ENCODE results near the gene USP3.
A peak's percentile ranks its signal among the peaks of the same experiment; 100 is the strongest.
"Not testable (repeated sequence)": the region's sequence is repeated elsewhere in the genome, so short reads cannot be mapped to it uniquely, and the experiment has no call there.

USP3 gene

DNA sequence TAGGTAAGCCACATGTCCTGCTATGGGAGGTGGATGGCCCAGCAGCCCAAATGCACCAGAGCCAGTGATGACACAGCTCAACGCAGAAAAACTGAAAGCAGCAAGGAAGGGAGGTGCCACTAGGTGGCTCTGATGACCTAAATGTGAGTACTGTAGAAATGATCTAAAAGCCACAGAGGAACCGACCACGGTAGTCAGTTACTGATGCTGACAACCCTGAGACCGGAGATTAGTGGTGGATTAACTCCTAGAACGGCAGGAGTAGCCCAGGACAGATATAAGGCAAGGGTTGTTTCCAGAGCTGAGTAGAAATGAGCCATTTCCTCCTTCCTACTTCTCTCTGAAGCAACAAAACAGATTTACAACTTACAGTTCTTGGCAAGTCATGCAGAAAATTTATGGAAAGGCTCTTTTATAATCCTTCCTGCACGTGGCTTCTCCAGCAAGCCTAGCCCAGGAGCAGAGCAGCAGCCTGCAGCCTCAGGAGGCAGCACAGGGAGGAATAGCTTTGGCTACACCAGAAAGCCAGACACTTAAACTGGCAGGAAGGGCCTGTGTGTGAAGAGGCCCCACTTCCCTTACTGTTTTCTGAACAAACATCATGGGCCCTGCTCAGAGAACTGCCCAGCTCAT, 105.9 kb downstream of the USP3 start:
- peak; percentile 69 for DNase-seq (ENCODE audit: low read depth)

DNA sequence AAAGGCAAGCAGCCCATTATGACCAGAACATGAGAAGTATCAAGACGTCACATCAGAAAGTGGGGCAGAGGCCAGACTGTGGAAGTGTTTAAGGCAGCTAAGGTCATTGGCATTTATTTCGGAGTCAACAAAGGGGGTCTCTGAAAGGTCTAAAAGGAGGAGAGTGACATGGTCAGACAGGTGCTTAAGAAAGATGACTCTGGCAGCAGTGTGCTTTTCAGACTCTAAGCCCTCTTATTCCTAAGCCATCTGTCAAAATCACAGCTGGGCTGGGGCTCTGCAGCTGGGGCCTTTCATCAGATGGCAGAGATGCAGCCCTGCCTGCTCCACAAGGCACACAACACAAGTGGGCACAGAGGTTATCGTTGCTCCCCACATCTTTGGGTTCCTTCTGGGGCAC, 106.8 kb downstream of the USP3 start:
- DNase-seq (ENCODE audit: low read depth) = no peak

DNA sequence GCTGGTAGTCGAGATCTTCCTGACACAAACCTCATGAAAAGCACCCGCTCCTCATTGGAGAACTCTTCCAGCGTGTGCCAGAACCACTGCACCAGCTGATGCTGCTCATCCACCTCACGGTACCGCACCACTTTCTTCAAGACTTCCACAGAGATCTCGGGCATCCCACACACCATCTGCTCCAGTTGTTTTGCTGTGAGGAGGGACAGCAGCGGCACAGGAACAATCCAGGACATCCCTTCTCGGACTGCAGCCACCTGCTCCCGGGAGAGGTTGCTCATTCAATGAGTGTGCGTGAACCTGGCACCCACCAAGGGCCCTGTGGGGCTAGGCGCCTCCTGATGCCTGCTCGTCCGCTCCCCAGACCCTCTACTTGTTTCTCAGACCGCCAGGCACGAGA, 107.9 kb downstream of the USP3 start:
- no peak for DNase-seq (ENCODE audit: low read depth)

DNA sequence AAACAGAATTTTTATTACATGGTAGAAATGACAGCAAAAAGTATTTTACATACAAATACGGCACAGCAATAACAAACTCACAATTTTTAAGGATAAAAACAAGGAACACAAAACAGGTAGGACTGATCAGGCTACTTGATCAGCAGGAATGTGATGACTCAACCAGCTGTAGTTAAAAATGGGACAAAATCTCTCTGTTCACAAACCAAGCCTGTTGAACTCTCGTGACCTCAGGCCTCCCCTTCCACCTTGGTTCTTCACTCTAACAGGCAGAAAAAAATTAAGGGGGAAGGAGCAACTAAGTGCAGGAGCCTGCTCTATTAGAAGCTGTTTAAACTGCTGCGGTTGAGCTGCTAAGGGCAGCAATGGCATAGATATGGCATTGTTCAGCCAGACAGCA, 111.5 kb downstream of the USP3 start:
- DNase-seq (ENCODE audit: low read depth) = no peak

DNA sequence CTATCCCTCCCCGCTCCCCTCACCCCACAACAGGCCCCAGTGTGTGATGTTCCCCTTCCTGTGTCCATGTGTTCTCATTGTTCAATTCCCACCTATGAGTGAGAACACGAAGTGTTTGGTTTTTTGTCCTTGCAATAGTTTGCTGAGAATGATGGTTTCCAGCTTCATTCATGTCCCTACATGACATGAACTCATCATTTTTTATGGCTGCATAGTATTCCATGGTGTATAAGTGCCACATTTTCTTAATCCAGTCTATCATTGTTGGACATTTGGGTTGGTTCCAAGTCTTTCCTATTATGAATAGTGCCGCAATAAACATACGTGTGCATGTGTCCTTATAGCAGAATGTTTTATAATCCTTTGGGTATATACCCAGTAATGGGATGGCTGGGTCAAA, 112.8 kb downstream of the USP3 start:
- DNase-seq (ENCODE audit: low read depth) = not testable (repeated sequence)

DNA sequence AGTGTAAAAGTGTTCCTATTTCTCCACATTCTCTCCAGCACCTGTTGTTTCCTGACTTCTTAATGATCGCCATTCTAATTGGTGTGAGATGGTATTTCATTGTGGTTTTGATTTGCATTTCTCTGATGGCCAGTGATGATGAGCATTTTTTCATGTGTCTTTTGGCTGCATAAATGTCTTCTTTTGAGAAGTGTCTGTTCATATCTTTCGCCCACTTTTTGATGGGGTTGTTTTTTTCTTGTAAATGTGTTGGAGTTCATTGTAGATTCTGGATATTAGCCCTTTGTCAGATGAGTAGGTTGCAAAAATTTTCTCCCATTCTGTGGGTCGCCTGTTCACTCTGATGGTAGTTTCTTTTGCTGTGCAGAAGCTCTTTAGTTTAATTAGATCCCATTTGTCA, 113.2 kb downstream of the USP3 start:
- not testable (repeated sequence) for DNase-seq (ENCODE audit: low read depth)

DNA sequence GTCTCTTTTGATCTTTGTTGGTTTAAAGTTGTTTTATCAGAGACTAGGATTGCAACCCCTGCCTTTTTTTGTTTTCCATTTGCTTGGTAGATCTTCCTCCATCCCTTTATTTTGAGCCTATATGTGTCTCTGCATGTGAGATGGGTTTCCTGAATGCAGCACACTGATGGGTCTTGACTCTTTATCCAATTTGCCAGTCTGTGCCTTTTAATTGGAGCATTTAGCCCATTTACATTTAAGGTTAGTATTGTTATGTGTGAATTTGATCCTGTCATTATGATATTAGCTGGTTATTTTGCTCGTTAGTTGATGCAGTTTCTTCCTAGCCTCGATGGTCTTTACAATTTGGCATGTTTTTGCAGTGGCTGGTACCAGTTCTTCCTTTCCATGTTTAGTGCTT, 116.4 kb downstream of the USP3 start:
- DNase-seq (ENCODE audit: low read depth) = not testable (repeated sequence)

DNA sequence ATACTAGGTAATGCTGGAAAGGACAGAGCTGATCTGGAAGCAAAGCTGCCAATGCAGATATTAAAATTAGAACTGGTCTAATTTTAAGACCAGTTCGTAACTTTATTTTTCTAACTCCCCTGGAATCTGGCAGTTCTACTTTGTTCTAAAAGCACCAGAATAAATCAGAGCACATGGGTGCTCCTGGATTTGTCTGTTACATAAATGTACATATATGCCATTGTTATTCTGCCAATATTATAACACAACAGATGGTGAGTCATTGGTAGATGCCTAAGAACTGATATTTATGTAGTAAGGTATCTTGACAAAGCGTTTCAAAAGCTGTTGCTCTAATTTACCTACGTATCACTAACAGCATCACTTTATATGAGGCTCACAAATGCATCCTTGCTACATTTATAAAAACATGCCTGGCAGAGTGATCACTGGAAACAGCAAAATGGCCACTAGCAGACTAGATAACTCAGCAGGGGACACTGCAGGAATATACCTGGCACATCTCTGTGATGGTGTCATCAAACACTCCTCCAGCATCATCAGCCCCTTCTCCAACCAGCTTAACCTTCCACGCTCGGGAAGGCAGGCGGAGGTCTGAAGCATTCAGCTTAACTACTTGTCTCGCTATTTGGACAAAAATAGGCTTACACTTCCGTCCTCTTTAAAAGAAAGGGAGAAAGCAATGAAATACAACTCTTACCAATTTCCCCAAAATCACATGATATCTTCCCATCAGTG, 119.0 kb downstream of the USP3 start:
- no peak for DNase-seq (ENCODE audit: low read depth)

DNA sequence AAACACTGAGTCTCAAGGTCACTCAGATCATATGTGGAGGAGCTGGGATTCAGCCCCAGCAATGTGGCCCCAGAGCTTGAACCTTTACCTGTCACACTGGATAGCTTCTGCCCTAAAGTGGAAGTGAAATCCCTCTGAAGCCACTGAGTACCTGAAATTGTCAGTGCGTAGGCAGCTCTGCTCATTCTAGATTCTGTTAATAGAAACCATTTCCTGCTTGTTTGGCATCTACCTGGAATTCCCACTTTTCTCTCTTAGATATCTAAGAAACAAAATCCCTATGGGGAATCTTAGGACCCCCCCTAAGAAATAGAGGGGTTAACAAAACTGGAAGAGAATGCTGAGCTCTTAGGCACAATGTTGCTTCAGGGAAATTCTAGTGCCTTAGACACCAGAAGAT, 122.6 kb downstream of the USP3 start:
- no peak for DNase-seq (ENCODE audit: low read depth)

DNA sequence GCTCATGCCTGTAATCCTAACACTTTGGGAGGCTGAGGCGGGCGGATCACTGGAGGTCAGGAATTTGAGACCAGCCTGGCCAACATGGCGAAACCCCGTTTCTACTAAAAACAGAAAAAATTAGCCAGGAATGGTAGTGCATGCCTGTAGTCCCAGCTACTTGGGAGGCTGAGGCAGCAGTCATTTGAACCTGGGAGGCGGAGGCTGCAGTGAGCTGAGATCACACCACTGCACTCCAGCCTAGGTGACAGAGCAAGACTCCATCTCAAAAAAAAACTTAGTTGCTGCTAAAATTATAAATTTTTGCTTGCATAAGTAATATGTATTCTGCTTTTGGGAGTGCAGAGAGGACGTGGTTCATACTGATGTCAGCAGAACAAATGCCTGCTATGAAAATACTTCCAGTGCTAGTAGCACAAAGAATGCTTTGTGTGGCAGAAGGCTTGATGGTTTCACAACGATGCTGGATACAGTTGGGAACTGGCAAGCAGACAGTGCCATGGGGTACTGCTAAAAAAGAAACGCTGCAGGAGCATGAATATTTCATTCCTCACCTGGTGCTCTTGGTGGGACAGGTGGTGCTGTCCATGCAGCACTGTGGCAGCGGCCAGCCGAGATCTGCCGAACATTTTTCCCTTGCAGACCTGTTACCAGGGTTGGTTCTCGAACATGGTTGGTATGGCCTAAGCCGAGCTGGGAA, 123.9 kb downstream of the USP3 start:
- DNase-seq (ENCODE audit: low read depth) = no peak

DNA sequence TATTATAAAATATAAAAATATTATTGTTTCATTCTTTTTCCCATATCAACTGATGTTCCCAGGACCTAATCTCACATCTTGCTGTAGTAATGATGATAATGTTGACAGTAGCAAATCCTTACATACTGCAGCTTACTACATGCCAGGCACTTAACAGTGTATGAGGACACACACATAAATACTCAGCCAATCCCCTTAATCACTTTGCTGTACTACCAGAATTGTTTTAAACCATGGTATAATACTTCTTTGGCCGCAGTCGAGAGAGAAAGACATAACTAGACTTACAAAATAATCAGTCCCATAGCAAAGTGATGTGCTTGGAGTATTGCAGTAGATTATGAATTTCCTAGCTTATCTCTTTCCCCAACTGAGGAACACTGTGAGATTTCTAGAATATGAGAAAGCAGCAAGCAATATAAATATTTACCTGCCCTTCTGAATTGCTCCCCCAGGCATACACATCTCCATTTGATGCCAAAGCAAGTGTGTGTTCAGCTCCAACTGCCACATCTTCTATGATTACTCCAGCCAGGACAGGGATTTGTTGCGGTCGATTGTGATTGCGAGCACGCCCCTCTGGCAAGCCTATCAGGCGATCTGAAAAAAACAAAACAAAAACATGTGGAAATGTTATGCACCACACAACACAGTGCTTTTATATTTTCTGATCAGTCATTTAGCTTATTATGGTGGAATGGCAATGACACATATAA, 125.8 kb downstream of the USP3 start:
- no peak for DNase-seq (ENCODE audit: low read depth)

DNA sequence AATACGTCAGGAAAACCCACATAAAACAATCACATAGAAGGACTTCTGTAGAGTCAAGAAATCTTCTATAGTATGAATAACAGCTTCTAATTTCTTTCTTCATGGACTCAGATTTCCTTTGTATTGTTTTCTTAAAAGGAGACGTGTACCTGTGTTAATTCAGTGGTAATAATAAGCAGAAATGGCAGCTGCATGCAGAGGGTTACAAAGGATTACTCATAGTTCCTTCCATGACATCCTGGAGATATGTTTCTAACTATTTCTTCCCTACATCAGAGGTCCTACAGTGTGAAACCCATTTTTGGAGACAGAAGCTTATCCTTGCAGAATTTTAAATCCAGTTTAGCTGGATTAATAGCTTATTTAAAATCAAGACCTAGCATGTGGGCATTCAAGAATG, 128.9 kb downstream of the USP3 start:
- DNase-seq (ENCODE audit: low read depth) = no peak

DNA sequence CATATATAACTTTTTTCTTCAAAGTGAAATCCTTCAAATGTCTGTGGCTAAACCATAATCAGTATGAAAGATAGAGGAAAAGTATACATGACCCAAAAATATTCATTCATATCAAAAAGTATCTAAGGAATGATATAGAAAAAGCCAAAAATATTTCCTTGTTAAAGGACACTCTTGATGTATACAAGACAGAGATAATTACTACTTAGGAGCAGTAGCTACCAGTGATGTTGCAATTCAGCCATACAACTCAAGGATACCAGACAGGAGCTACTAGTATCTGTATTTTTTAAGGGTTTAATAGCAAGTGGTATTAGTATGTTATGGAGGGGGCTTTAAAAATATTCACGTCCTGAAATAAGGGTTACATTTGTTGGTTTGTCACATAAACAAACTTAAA, 129.8 kb downstream of the USP3 start:
- no peak for DNase-seq (ENCODE audit: low read depth)

DNA sequence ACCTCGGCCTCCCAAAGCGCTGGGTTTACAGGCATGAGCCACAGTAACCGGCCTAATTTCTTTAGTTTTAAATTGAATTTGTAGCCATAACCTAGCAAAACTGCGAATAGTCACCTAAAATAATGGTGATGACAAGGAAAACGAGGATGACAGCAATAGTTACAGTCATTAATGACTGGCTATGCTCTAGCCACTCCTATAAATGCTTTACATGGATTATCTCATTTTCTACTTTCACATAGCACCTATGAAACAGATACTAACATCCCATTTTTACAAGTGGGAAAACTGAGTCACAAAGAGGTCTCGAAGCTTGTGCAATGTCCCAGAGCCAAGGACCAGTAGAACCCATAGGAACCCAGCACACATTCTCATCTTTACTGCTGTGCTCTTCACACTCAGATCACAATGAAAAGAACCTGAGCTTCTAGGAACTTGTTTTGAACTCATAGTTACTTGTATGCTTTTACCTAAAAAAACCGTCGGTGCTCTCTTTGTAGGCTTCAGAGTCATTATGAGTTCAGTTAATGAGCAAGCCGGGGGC, 132.2 kb downstream of the USP3 start:
- no peak for DNase-seq (ENCODE audit: low read depth)

DNA sequence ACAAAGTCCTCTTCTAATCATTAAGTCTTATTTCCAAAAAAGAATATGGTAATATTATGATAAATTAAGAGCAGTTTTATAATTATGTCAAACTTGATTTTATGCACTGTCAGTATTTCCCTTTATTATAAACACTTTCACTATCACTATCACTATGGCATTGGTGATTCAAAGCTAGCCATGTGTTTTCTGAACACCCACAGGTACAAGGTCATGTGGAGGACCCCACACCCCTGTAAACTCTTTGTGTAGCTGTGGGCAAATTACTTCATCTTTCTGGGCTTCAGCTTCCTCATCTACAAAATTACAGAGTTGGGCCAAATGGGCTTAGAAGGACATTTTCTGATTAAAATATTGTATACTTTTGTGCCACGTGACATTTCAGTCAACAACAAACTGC, 134.4 kb downstream of the USP3 start:
- no peak for DNase-seq (ENCODE audit: low read depth)

DNA sequence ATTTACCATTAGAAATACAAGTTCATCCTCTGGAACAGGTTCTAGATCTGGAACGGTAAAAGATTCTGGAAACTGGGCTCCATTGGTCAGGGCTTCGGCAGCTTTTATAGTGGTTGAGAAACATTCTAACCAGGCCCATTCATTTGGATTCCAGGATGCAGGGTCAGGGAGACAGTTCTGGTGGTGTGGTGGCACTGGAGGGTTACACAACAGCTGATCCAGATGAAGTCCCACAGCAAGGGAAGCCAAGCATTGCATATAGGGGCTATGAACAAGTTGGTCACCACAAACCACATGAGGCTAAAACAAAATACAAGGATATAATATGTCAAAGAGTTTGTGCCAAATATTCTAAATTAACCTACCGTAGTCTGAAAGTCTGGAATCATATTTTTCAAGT, 135.8 kb downstream of the USP3 start:
- DNase-seq (ENCODE audit: low read depth) = no peak

Data from GM04503 (cell line).